Colonic mucosa (tissue), 4 donors: ENCODE data around the gene OLFM1. TPM values are rescaled to one million over a fixed set of nuclear protein-coding genes. Genes with fewer than 3 reads are reported as not detected.

Experiments
- DNase-seq: peaks from one replicate; pipeline ENCODE4 v3.0.0-alpha.2; 2020
- H3K27ac ChIP-seq: fragments of 200-600 bp; one replicate; pipeline ENCODE4 v1.8.0; 2021
- H3K27me3 ChIP-seq: fragments of 200-600 bp; one replicate; pipeline ENCODE4 v1.8.0; 2021
- H3K36me3 ChIP-seq: fragments of 200-600 bp; one replicate; pipeline ENCODE4 v1.8.0; 2021
- H3K4me1 ChIP-seq: fragments of 200-600 bp; one replicate; pipeline ENCODE4 v1.8.0; 2021; ENCODE audit warnings: mild to moderate bottlenecking
- H3K4me3 ChIP-seq: fragments of 200-600 bp; one replicate; pipeline ENCODE4 v1.8.0; 2021
- H3K9ac ChIP-seq, 2 donors: one replicate each; pipeline ENCODE4 v1.7.0; 2013; ENCODE audit warnings: control low read depth in 2 of 2, low read depth in 2 of 2, low read length in 2 of 2
- H3K9me3 ChIP-seq: fragments of 200-600 bp; one replicate; pipeline ENCODE4 v1.8.0; 2021
- intact Hi-C: fragments of 100-400 bp; cut with DNase I; formaldehyde crosslinking; loops from one replicate; pipeline ENCODE4 v1.14.1; 2022
- total RNA-seq, 2 donors: library from RNA; stranded (reverse); fragmentation: NEBNext Ultra II Directional in 1 of 2; extraction: Animal tissue kit (Norgen Biotek cat#: 25700) in 1 of 2; gene quantifications; one replicate each; pipeline ENCODE4 v1.2.1, GENCODE V29; 2021
- TF ChIP-seq, protein P1 (sequence below): fragments of 200-600 bp; IDR thresholded peaks from one replicate; pipeline ENCODE4 v1.8.0; 2022; ENCODE audit warnings: antibody characterized with exemption, mild to moderate bottlenecking
- donor health status: healthy.
- donor health status: DM: no; HTN: no; CAD: no.
- donor health status: DM: no; HTN: no; CAD: no.

The OLFM1 gene
- total RNA-seq, 2 donors from 2014 or later = 3.8 to 8.9 TPM

DNA sequence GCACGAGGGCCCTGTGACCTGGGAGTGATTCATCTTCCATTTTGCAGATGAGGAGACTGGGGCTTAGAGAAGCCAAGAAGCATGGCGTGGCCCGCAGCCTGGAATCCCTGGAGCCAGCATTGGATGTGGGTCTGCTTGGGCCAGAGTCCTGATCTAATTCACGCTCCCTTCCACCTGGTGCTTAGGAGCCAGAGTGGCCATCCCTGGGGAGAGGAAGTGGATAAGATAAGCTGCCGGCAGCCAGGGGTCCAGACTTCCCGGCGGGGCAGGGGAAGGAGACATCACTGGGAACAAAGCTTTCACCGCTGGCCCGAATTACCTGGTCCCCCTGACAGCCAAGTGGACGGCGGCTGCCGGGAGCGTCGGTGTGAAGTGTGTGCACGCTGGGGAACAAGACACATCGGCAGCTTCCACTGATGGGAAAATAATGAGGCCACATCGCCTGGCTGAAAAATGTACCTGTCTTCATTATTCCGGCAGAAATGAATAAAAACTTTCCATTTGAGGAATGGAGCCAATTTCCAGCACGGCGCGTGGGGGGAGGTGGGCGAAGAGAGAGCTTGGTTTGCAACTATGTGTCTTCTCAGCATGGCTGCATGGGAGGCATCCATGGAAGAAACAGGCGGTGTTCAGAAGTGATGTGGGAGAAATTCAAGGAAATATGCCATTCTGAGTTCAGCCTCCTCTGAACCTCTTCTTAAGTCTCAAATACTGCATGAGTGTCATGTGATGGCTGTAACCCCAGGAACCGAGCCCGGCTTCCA lies 78.5 kb downstream of the OLFM1 start:
- Histone ChIP-seq H3K27ac (no peak overlapping the region), H3K4me3 (no peak overlapping the region), H3K36me3 (no peaks in the 10 kb centered on the region), H3K9me3 (no peaks in the 10 kb centered on the region), H3K27me3 (no peaks in the 10 kb centered on the region), H3K9ac (no peak overlapping the region), H3K4me1 (no peaks in the 10 kb centered on the region)
- intact Hi-C loops = no loop called here
- no peak for DNase-seq
- TF ChIP-seq, protein P1, sequence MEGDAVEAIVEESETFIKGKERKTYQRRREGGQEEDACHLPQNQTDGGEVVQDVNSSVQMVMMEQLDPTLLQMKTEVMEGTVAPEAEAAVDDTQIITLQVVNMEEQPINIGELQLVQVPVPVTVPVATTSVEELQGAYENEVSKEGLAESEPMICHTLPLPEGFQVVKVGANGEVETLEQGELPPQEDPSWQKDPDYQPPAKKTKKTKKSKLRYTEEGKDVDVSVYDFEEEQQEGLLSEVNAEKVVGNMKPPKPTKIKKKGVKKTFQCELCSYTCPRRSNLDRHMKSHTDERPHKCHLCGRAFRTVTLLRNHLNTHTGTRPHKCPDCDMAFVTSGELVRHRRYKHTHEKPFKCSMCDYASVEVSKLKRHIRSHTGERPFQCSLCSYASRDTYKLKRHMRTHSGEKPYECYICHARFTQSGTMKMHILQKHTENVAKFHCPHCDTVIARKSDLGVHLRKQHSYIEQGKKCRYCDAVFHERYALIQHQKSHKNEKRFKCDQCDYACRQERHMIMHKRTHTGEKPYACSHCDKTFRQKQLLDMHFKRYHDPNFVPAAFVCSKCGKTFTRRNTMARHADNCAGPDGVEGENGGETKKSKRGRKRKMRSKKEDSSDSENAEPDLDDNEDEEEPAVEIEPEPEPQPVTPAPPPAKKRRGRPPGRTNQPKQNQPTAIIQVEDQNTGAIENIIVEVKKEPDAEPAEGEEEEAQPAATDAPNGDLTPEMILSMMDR = no peak

DNA sequence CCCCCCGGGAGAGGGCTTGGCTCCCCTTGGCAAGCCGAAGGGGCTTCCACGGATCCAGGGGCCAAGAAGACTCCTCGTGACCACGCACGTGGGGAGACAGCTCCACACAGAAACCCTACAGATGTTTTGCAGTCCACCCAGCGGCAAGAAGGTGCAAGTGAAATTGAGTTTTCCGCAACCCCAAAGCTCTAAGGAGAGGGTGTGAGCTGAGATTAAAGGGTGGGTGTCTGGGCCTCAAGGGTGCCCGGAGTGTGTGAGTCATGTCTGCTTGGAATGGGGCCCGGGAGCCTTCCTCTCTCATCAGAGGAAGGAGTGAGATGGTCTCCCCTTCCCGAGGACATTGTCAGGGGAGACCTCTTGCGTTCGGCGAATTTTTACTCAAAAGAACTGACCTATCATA lies 79.1 kb downstream of the OLFM1 start:
- Histone ChIP-seq H3K27me3 (no peaks in the 10 kb centered on the region), H3K4me1 (no peaks in the 10 kb centered on the region), H3K9ac (no peak overlapping the region), H3K9me3 (no peaks in the 10 kb centered on the region), H3K4me3 (no peak overlapping the region), H3K36me3 (no peaks in the 10 kb centered on the region), H3K27ac (no peak overlapping the region)
- intact Hi-C loops = no loop called here
- no peak for DNase-seq
- TF ChIP-seq, protein P1 = no peak

DNA sequence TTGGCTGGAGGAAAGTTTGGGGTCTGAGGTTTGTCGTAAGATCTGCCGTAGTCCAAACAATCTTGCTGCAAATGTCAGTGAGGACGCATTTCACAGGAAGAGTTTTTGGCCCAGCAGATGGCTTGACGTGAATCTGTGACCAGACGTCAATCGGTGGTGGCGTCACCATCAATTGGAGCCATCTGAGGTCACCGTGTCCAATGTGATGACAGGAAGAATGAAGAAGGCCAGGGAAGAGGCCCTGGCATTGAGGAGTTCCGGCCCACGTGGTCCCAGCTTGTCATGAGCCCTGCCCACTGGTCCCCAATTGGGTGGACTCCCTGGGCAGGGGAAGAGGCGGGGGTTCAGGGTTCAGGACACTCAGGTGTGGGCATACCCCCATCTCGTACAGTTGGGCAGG lies 79.9 kb downstream of the OLFM1 start:
- Histone ChIP-seq H3K36me3 (no peaks in the 10 kb centered on the region), H3K9ac (no peak overlapping the region), H3K27ac (no peak overlapping the region), H3K4me1 (no peaks in the 10 kb centered on the region), H3K4me3 (no peak overlapping the region), H3K27me3 (no peaks in the 10 kb centered on the region), H3K9me3 (no peaks in the 10 kb centered on the region)
- TF ChIP-seq, protein P1 = no peak
- DNase-seq = no peak
- intact Hi-C loops = no loop called here

DNA sequence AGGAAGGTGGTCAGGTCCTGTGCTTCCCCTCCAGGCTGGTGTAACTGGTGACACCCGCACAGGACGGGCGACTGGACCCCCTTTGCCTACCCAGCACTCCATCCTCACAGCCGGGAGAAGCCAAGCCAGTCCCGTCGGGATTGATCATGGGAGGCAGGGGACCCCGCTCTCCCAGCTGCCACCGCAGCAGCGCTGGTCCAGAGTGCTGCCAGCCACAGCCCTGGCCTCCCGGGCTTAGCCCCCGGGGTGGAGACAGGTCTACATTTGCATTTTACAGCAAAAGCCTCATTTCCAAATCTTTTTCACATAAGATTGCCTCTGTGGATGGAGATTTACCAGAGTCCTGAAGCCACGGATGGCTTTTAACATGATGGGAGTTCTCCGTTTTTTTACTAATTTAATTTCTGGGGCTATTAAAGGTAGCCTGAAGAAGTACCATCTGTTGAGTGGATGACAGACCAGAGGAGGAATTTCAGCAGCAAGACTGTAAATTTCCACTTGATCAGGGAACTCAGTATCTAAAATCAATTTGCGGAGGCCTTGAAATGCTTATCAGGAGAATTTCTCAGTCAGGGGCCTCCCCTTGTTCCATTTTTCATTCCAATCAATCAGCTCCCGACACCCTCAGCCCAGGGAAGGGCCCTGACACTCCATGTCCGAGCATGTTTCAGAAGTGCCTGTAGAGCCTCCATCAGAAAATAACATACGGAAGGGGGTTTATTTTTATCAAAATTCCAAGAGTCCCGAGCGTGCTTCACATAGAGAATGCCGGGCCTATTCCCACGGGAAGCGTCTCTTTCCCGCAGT lies 80.6 kb downstream of the OLFM1 start:
- no peak overlapping the region for H3K9ac ChIP-seq
- no peaks in the 10 kb centered on the region for H3K9me3 ChIP-seq
- H3K27me3 ChIP-seq = no peaks in the 10 kb centered on the region
- intact Hi-C loops = no loop called here
- H3K27ac ChIP-seq = no peak overlapping the region
- H3K4me1 ChIP-seq = no peaks in the 10 kb centered on the region
- H3K36me3 ChIP-seq = no peaks in the 10 kb centered on the region
- H3K4me3 ChIP-seq = no peak overlapping the region
- TF ChIP-seq, protein P1 = no peak
- no peak for DNase-seq

DNA sequence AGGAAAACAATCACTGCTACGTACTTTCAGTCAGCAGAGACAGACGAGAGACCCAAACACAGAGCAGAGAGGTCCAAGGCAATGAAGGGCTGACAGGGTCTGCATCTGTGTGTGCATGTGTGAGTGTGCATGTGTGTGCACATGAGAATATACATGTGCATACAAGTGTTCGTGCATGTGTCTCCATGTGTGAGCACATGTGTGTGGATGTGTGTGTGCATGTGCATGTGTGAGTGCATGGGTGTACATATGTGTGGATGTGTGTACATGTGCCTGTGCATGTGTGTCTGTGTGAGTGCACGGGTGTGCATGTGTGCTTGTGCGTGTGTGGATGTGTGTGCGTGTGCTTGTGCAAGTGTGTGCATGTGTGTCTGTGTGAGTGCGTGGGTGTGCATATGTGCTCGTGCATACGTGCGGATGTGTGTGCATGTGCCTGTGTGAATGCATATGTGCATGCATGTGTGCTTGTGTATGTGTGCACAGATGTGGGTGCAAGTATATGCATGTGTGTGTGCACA lies 82.3 kb downstream of the OLFM1 start:
- no peaks in the 10 kb centered on the region for H3K36me3 ChIP-seq
- intact Hi-C loops = no loop called here
- H3K4me3 ChIP-seq = no peak overlapping the region
- H3K9ac ChIP-seq = no peak overlapping the region
- no peak for DNase-seq
- TF ChIP-seq, protein P1 = no peak
- H3K27ac ChIP-seq = no peak overlapping the region
- H3K9me3 ChIP-seq = no peaks in the 10 kb centered on the region
- no peaks in the 10 kb centered on the region for H3K27me3 ChIP-seq
- H3K4me1 ChIP-seq = no peaks in the 10 kb centered on the region
